CD4-positive, alpha-beta T cell treated with Interleukin-2 at 100 ng/mL for 4 hours (primary cell): ENCODE measurements around the gene SCYGR4.
A peak's percentile ranks its signal among the peaks of the same experiment; 100 is the strongest.
"Not testable (repeated sequence)": the region's sequence is repeated elsewhere in the genome, so short reads cannot be mapped to it uniquely, and the experiment has no call there.

Experiments used
- DNase-seq: peaks from one replicate; pipeline ENCODE4 v3.0.0-alpha.2; 2020; ENCODE audit warnings: low spot score

SCYGR4 gene

GRCh38 chr2:227617316-227618230 lies at the start of gene SCYGR4:
TSS of gene SCYGR4 (plus strand) at chr2:227617498. CDS start at chr2:227617498, 0 bp downstream.
- no peak for DNase-seq

GRCh38 chr2:227568852-227569169 lies 48.5 kb upstream of the SCYGR4 start:
- DNase-seq: no peak

- no peak for DNase-seq
These were observed 46.7 kb upstream of the SCYGR4 start for GRCh38 chr2:227570615-227571014.

- no peak for DNase-seq
These were observed 41.2 kb upstream of the SCYGR4 start for GRCh38 chr2:227576110-227576509.

- DNase-seq: no peak
These were observed 40.5 kb upstream of the SCYGR4 start for GRCh38 chr2:227576812-227577211.

GRCh38 chr2:227577555-227577954 lies 39.7 kb upstream of the SCYGR4 start:
- DNase-seq: no peak

GRCh38 chr2:227578642-227579041 lies 38.7 kb upstream of the SCYGR4 start:
- DNase-seq: no peak

- DNase-seq: no peak
These were observed 37.5 kb upstream of the SCYGR4 start for GRCh38 chr2:227579791-227580190.

- no peak for DNase-seq
These were observed 34.9 kb upstream of the SCYGR4 start for GRCh38 chr2:227582369-227582768.

GRCh38 chr2:227592694-227593387 lies 24.5 kb upstream of the SCYGR4 start:
- DNase-seq: no peak

GRCh38 chr2:227595797-227596196 lies 21.5 kb upstream of the SCYGR4 start:
- no peak for DNase-seq

GRCh38 chr2:227597036-227597435 lies 20.3 kb upstream of the SCYGR4 start:
- DNase-seq: no peak

- no peak for DNase-seq
These were observed 19.3 kb upstream of the SCYGR4 start for GRCh38 chr2:227597998-227598397.

- DNase-seq: not testable (repeated sequence)
These were observed 18.3 kb upstream of the SCYGR4 start, which contains the start of gene SCYGR2 for GRCh38 chr2:227598835-227599503. TSS of gene SCYGR2 (plus strand) at chr2:227598893. CDS start at chr2:227598893, 0 bp downstream.

GRCh38 chr2:227602358-227602757 lies 14.9 kb upstream of the SCYGR4 start:
- DNase-seq: no peak

GRCh38 chr2:227606476-227606875 lies 10.8 kb upstream of the SCYGR4 start:
- no peak for DNase-seq

GRCh38 chr2:227607941-227608340 lies 9.4 kb upstream of the SCYGR4 start:
- no peak for DNase-seq

GRCh38 chr2:227608561-227609338 lies 8.5 kb upstream of the SCYGR4 start:
- DNase-seq: peak; percentile 7

GRCh38 chr2:227610123-227610522 lies 7.2 kb upstream of the SCYGR4 start:
- no peak for DNase-seq

GRCh38 chr2:227612546-227613271 lies 4.6 kb upstream of the SCYGR4 start:
- DNase-seq: no peak

GRCh38 chr2:227613272-227613660 lies 4.0 kb upstream of the SCYGR4 start:
- DNase-seq: no peak
